ENCODE results near the gene CARMIL3. TPM values are rescaled to one million over a fixed set of nuclear protein-coding genes. Genes with fewer than 3 reads are reported as not detected.

Gene CARMIL3
- total and polyA plus RNA-seq, 2 of the 4 experiments (the other 2 are of a cell fraction): under 0.01 TPM; not detected in 1

DNA sequence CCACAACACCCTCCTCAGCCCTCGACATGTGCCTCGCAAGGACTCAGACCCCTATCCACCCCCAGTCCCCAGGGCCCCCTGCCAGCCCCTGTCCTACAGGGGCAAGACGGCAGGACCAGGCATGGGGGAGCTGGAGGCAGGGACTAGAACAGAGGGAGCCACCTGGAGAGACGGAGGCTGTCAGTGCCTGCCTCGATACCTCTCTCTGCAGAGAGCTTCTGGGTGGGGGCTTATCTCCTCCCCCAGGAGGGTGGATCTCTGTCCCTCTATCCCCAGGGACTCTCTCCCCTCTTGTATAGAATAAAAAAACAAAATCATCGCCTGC is 17.6 kb downstream of the CARMIL3 start:
- dilution Hi-C loops (cut with HindIII; ENCODE audit: low sequenced_read_pairs, unreplicated experiment): no loop called here
- no peaks in the 10 kb centered on the region for H4K20me1 ChIP-seq (ENCODE audit: insufficient read depth, low read length)

More for the DNA sequence above, 17.6 kb downstream of the CARMIL3 start:
- Histone ChIP-seq H2BK20ac (ENCODE audit: low read depth, low read length) (no peak overlapping the region), H2AFZ (replicated peaks; ENCODE audit: low read length, poor library complexity) (no peak overlapping the region), H3K56ac (ENCODE audit: extremely low read depth, insufficient read depth, low read length) (no peak overlapping the region), H2BK120ac (ENCODE audit: low read depth, low read length) (no peak overlapping the region), H3K27me3 (ENCODE audit: control insufficient read depth, insufficient read depth, low read length) (peaks cover 67% of the 10 kb centered on the region), H4K91ac (ENCODE audit: insufficient read depth, low read depth, low read length) (no peak overlapping the region), H3K4me3 (ENCODE audit: insufficient read depth, low read depth, low read length) (no peak overlapping the region), H3K36me3 (ENCODE audit: control insufficient read depth, insufficient read depth, low read length) (no peaks in the 10 kb centered on the region), H3K9ac (ENCODE audit: low read depth, low read length) (no peak overlapping the region), H3K9me1 (ENCODE audit: insufficient read depth, low read length) (no peaks in the 10 kb centered on the region), H2AK5ac (ENCODE audit: low read depth, low read length) (no peak overlapping the region), H4K5ac (ENCODE audit: low read depth, low read length) (no peak overlapping the region), H2BK15ac (ENCODE audit: low read depth, low read length) (no peak overlapping the region), H3K23ac (ENCODE audit: low read depth, low read length) (no peak overlapping the region), H2BK5ac (ENCODE audit: low read depth, low read length, poor library complexity, severe bottlenecking) (no peak overlapping the region), H4K8ac (ENCODE audit: low read depth in 2 of 2, low read length in 2 of 2) (no peak overlapping the region), H3K9me3 (ENCODE audit: control insufficient read depth, insufficient read depth, low read length) (no peaks in the 10 kb centered on the region), H3K4ac (ENCODE audit: low read depth, low read length) (no peak overlapping the region), H3K14ac (replicated peaks; ENCODE audit: low read depth, low read length) (no peak overlapping the region), H2AK9ac (replicated peaks; ENCODE audit: low read depth, low read length, poor library complexity) (no peak overlapping the region), H3K27ac (ENCODE audit: insufficient read depth, low read length) (no peak overlapping the region), H3K4me1 (ENCODE audit: control insufficient read depth, insufficient read depth, low read length) (no peaks in the 10 kb centered on the region), H3K4me2 (ENCODE audit: low read depth, low read length) (no peak overlapping the region), H3K18ac (ENCODE audit: low read depth, low read length) (no peak overlapping the region), H3K79me1 (ENCODE audit: low read depth in 1 of 2, low read length in 2 of 2) (no peaks in the 10 kb centered on the region)
- CTCF ChIA-PET: no interaction called here
- POLR2A ChIA-PET (ENCODE audit: unreplicated experiment): no interaction called here
- no peak for ATAC-seq (ENCODE audit: low read depth)
- TF ChIP-seq NFE2L2 (IDR thresholded peaks at IDR 0.05; ENCODE audit: low read depth, low read length): no peak
- TF ChIP-seq RCOR1 (IDR thresholded peaks at IDR 0.05; ENCODE audit: insufficient replicate concordance, low read length): no peak
- TF ChIP-seq, protein P1, sequence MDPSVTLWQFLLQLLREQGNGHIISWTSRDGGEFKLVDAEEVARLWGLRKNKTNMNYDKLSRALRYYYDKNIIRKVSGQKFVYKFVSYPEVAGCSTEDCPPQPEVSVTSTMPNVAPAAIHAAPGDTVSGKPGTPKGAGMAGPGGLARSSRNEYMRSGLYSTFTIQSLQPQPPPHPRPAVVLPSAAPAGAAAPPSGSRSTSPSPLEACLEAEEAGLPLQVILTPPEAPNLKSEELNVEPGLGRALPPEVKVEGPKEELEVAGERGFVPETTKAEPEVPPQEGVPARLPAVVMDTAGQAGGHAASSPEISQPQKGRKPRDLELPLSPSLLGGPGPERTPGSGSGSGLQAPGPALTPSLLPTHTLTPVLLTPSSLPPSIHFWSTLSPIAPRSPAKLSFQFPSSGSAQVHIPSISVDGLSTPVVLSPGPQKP (IDR thresholded peaks at IDR 0.05; ENCODE audit: borderline replicate concordance, low read depth, low read length): no peak
- no peak for TF ChIP-seq POLR2A (IDR thresholded peaks at IDR 0.05; ENCODE audit: low read depth, low read length)
- no peak for TF ChIP-seq RAD21 (IDR thresholded peaks at IDR 0.05; ENCODE audit: low read length)
- no peak for TF ChIP-seq USF2 (IDR thresholded peaks at IDR 0.05; ENCODE audit: low read depth, low read length)
- no peak for TF ChIP-seq RFX5 (IDR thresholded peaks at IDR 0.05; ENCODE audit: low read depth, low read length)
- TF ChIP-seq CHD1 (IDR thresholded peaks at IDR 0.05; ENCODE audit: low read depth, low read length): no peak
- no peak for TF ChIP-seq MXI1 (IDR thresholded peaks at IDR 0.05; ENCODE audit: borderline replicate concordance, low read depth, low read length)
- in situ Hi-C loops (cut with MboI; ENCODE audit: low sequenced_read_pairs) (no loop called here), intact Hi-C loops (cut with micrococcal nuclease) (no loop called here)
- DNase-seq: no peak
- no TSS peak for BruUV-seq (replicated peaks)
- no CpG with 5 or more reads among the region's 6 CpGs for WGBS, 2 experiments (ENCODE audit: extremely low coverage in 2 of 2, insufficient read length in 1 of 2)

Measured in IMR-90 (cell line).